Fibroblast of mammary gland (primary cell): ENCODE measurements around the gene ANKFY1.

Experiments
- DNase-seq: peaks from one replicate; pipeline ENCODE4 v3.0.0-alpha.2; 2010; ENCODE audit warnings: low read depth
- H3K4me3 ChIP-seq: 2 replicates; pipeline ENCODE4 v1.5.1; 2011; ENCODE audit warnings: low read depth, mild to moderate bottlenecking, low read length, moderate library complexity; ENCODE audit not compliant: control insufficient read depth
- TF ChIP-seq, protein P1 (sequence below): conservative IDR thresholded peaks from 2 replicates; pipeline ENCODE4 v1.5.1; 2011; ENCODE audit warnings: low read depth, low read length, inconsistent platforms; ENCODE audit not compliant: control insufficient read depth, insufficient read depth

Gene ANKFY1

DNA sequence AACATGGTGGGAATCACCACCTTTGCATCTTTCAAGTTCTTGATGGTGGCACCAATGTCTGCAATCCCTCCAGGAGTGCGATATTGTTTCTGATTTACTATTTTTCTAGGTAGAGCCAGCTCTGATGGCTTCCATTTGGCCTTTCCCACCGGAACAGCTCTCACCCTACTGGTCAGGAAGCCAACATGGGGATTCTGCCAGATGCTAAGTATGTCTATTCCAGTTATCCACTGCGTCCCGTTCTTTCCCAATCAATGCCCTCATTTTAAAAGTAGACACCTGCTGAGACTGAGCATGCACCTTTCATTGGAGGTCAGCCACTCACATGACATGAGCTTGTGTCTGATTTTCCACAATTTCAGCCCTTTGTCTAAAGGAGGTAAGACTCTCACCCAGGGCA is 144.5 kb downstream of the ANKFY1 start:
- TF ChIP-seq, protein P1, sequence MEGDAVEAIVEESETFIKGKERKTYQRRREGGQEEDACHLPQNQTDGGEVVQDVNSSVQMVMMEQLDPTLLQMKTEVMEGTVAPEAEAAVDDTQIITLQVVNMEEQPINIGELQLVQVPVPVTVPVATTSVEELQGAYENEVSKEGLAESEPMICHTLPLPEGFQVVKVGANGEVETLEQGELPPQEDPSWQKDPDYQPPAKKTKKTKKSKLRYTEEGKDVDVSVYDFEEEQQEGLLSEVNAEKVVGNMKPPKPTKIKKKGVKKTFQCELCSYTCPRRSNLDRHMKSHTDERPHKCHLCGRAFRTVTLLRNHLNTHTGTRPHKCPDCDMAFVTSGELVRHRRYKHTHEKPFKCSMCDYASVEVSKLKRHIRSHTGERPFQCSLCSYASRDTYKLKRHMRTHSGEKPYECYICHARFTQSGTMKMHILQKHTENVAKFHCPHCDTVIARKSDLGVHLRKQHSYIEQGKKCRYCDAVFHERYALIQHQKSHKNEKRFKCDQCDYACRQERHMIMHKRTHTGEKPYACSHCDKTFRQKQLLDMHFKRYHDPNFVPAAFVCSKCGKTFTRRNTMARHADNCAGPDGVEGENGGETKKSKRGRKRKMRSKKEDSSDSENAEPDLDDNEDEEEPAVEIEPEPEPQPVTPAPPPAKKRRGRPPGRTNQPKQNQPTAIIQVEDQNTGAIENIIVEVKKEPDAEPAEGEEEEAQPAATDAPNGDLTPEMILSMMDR: no peak
- DNase-seq: no peak
- no peak overlapping the region for H3K4me3 ChIP-seq

DNA sequence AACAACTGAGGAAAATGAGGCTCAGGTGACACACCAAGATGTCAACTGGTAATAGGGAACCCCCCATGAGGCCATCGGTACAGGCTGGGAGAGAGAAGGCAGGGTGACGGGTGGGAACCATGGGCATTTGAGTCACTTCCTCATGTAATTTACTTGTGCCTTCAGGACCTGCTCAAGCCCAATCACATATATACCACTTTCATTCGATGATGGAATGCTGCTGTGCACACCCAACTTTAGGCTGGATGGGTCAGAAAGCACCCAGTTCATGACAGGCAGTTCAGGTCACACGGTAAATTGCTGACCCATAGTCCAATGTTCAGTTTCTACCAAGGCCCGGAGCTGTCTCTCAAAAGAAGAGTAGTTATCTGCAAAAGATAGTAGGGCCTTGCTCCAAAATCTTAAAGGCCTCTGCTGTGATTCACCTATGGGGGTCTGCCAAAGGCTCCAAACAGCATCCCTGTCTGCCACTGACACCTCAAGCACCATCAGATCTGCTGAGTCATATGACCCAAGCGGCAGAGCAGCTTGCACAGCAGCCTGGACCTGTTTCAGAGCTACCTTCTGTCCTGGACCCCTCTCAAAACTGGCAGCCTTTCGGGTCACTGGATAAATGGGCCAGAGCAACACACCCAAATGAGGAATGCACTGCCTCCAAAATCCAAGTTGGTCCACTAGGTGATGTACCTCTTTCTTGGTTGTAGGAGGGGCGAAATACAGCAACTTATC is 145.6 kb downstream of the ANKFY1 start:
- TF ChIP-seq, protein P1: no peak
- DNase-seq: peak; percentile 19
- no peak overlapping the region for H3K4me3 ChIP-seq

DNA sequence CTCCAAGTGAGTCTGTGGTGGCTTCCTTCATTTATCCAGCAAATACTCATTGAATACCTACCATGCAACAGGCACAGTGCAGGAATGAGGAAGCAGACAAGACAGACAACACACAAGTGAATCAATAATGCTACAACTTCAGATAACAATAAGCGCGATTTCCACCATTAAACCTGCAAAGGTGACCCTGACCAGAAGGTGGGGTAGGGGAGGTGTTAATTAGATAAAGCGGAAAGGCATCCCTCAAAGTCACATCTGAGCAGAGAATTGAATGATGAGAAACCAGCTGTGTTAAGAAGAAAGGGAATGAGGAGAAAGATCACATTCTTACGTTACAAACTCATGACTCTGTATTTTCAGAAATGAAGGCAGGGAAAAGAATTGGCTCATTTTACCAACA is 147.3 kb downstream of the ANKFY1 start:
- DNase-seq: no peak
- no peak overlapping the region for H3K4me3 ChIP-seq
- TF ChIP-seq, protein P1: no peak
